Pancreas (tissue), 10 donors: Measurements from ENCODE around the gene GTF2IRD2. TPM values are rescaled to one million over a fixed set of nuclear protein-coding genes. Genes with fewer than 3 reads are reported as not detected.
"Not testable (repeated sequence)": the region's sequence is repeated elsewhere in the genome, so short reads cannot be mapped to it uniquely, and the experiment has no call there.

ENCODE experiments used
- ATAC-seq, 4 donors: fragments of 200-7000 bp; cut with Tn5 transposase; one replicate each; pipeline versions ENCODE4 v1.8.0 to v1.9.1; 2020; ENCODE audit warnings: mild to moderate bottlenecking in 4 of 4, moderate library complexity in 4 of 4
- DNase-seq, 6 donors: peaks; one replicate each; pipeline ENCODE4 v3.0.0-alpha.2; 2020
- FAIRE-seq: peaks from 2 replicates; lab custom pipeline; 2012; peaks lifted over from hg19 to GRCh38; lab: Jason Lieb, UNC
- H3K27ac ChIP-seq, 4 donors: fragments of 200-600 bp; sonication (generic); 1 replicate in 3 of 4; 2 replicates in 1 of 4; pipeline versions ENCODE4 v1.5.0 to v1.8.0; 2020
- H3K27me3 ChIP-seq, 4 donors: fragments of 200-600 bp; one replicate each; pipeline ENCODE4 v1.8.0; 2021
- H3K36me3 ChIP-seq, 3 donors: fragments of 200-600 bp; sonication (generic) in 1 of 3; one replicate each; pipeline versions ENCODE4 v1.5.0 to v1.8.0; 2020 to 2021
- H3K4me1 ChIP-seq, 3 donors: fragments of 200-600 bp; one replicate each; pipeline ENCODE4 v1.8.0; 2021
- H3K4me3 ChIP-seq, 4 donors: fragments of 200-600 bp; sonication (generic) in 2 of 4; one replicate each; pipeline versions ENCODE4 v1.5.0 to v1.8.0; 2020 to 2021
- H3K9me3 ChIP-seq, 4 donors: fragments of 200-600 bp; one replicate each; pipeline ENCODE4 v1.8.0; 2021
- WGBS, 2 donors: extraction: QIAGEN DNeasy Blood & Tissue Kit; methylation state at CpG; one replicate each; pipeline ENCODE4 v1.1.7; 2013; 5-methylcytosine and 5-hydroxymethylcytosine counted together
- intact Hi-C, 3 donors: fragments of 100-400 bp; cut with DNase I; formaldehyde crosslinking; loops; one replicate each; pipeline versions ENCODE4 v1.11.1 to v1.14.2; 2022
- polyA plus RNA-seq, 2 donors: library from polyadenylated mRNA; stranded (reverse); fragments of 200-250 nt; gene quantifications; one replicate each; pipeline ENCODE4 v1.2.3, GENCODE V29; 2013
- total RNA-seq, 6 donors: library from RNA; stranded (reverse); fragmentation: NEBNext Ultra II Directional in 4 of 6; extraction: Animal tissue kit (Norgen Biotek cat#: 25700) in 4 of 6; gene quantifications; one replicate each; pipeline versions ENCODE4 v1.2.1 to v1.2.4, GENCODE V29; 2021 to 2023
- donor health status: healthy with polysubstance abuse.
- donor health status: DM: no; HTN: no; CAD: no; lungs with moderate emphysema.
- donor health status: DM: no; HTN: no; CAD: no.
- donor health status: control.
- donor health status: control.
- donor health status: Bipolar disorder and iron deficiency.
- donor health status: DM: yes; HTN: yes; CAD: no.
- donor health status: DM: no; HTN: no; CAD: no.
- donor health status: DM: no; HTN: no; CAD: no.
- donor health status: DM: yes; HTN: yes; CAD: no.

The GTF2IRD2 gene
- total and polyA plus RNA-seq, 8 donors = 11.3 to 19.6 (median 16.8) TPM

DNA sequence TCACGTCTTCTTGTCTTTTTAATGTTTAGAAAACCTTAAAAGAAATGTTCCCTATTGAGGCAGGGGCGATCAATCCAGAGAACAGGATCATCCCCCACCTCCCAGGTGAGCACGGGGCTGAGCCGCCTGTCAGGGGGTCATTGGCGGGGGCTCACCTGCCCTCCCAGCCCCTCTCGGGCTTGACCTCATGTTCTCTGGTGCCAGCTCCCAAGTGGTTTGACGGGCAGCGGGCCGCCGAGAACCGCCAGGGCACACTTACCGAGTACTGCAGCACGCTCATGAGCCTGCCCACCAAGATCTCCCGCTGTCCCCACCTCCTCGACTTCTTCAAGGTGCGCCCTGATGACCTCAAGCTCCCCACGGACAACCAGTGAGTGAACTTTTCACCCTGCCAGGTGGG is 72.4 kb downstream of the GTF2IRD2 start:
- intact Hi-C loops, H3K4me1 ChIP-seq, H3K4me3 ChIP-seq, H3K36me3 ChIP-seq, H3K9me3 ChIP-seq, H3K27me3 ChIP-seq, FAIRE-seq, H3K27ac ChIP-seq, ATAC-seq: not testable (repeated sequence)
- DNase-seq = peak in 1 of 6 donors; percentile 43
- WGBS, 2 donors = 72 to 83% methylated on average over 9 to 12 of the region's 17 CpGs

DNA sequence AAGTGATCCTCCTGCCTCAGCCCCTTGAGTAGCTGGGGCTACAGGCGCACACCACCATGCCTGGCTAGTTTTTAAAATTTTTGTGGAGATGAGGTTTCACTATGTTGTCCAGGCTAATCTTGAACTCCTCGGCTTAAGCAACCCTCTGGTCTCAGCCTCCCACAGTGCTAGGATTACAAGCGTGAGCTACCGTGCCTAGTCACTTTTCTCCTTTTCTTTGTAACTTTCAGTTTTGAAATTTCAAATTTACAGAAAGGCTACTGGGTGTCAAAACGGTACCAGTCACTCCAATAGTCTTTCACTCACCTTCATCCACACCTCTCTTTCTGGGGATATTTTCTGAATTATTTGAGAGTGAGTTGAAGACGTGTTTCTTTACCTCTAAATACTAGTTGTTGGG is 76.3 kb downstream of the GTF2IRD2 start:
- H3K4me1 ChIP-seq, intact Hi-C loops, DNase-seq, H3K4me3 ChIP-seq, H3K27me3 ChIP-seq, H3K27ac ChIP-seq, H3K36me3 ChIP-seq, H3K9me3 ChIP-seq, FAIRE-seq, ATAC-seq: not testable (repeated sequence)
- no CpG with 5 or more reads among the region's 6 CpGs for WGBS, 2 donors

DNA sequence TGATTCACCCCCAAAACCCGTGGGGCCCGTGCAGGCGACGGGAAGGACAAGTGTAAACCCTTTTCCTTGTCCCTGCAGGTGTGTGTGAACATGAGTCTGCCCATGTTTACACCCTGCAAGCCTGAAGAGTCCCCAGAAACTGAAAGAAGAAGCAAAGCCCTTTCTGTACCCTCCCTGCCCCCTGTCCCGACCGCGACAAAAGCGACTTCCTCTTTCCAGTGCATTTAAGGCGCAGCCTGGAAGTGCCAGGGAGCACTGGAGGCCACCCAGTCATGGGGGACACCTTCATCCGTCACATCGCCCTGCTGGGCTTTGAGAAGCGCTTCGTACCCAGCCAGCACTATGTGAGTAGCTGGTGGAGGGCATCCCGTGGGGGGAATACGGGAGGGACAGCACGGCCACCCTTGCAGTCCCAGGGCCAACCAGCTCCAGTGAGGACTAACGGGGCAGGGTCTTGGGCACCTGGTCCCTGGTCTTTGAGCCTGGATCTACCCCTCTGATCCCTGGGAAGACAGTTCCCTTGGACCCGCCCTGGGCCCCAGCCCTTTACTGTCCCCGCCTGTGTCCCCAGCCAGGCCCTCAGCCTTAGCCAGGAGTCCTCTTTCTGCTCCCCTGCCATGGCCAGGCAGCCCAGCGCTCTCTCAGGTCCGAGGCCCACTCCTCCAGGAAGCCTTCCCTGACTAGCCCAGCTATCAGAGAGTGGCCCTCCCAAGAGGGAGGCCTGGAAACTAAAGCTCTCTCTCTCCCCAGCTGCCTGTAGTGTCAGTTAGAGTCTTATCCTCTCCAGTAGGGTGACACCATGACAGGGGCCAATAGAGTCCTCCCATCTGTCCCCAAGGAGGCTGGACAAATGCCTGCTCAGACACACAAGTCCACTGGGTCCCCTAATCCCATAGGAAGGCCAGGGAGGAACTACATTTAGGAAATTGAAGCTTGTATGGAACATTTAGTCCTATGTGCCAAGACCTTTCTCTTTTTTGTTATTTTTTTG is 77.3 kb downstream of the GTF2IRD2 start, which contains the start of gene NCF1:
Gene NCF1 (plus strand): TSS at position 252 of the 991 bp plus-strand sequence. CDS start 21 bp downstream, at position 273.
- H3K9me3 ChIP-seq, intact Hi-C loops, DNase-seq, H3K36me3 ChIP-seq, FAIRE-seq, H3K27me3 ChIP-seq, H3K27ac ChIP-seq, H3K4me3 ChIP-seq, H3K4me1 ChIP-seq: not testable (repeated sequence)
- peak in 3 of 4 donors; percentile 36 to 82 (median 76) for ATAC-seq
- WGBS, 2 donors = no CpG with 5 or more reads among the region's 21 CpGs

DNA sequence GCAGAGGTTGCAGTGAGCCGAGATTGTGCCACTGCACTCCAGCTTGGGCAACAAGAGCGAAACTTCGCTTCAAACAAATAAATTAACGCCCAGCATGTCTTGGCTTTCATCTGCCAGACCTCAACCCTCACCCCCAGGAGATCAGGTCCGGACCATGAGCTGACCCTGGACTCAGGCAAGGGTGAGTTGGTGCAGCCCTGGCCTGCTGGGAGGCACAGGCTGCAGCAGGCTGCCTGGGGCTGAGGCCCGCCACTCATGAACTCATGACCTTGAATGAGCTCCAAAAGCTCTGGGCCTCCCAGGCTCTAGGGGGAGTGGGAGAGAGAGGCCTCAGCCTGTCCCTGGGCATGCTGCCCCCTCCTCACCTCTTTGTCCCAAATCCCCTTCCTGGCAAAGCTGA is 79.3 kb downstream of the GTF2IRD2 start:
- H3K4me1 ChIP-seq, H3K27ac ChIP-seq, H3K36me3 ChIP-seq, FAIRE-seq, H3K9me3 ChIP-seq, intact Hi-C loops, H3K27me3 ChIP-seq, H3K4me3 ChIP-seq: not testable (repeated sequence)
- ATAC-seq = peak in 2 of 4 donors; percentile 13 to 37
- DNase-seq = peak in 1 of 6 donors; percentile 10
- 79 to 88% methylated on average over 6 of the region's 6 CpGs for WGBS, 2 donors

DNA sequence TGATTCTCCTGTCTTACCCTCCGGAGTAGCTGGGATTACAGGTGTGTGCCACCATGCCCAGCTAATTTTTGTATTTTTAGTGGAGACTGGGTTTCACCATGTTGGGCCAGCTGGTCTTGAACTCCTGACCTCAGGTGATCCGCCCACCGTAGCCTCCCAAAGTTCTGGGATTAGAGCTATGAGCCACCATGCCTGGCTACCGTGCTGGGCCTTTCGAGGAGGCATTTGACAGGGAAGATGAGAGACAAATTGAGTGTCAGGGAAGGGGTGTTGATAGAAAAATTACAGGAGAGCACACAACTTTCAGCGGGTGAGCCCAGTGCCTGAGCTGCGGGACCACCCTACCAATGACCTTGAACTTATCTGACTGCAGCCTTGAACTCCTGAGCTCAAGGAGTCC is 81.3 kb downstream of the GTF2IRD2 start:
- 76 to 91% methylated on average over 4 of the region's 7 CpGs for WGBS, 2 donors

DNA sequence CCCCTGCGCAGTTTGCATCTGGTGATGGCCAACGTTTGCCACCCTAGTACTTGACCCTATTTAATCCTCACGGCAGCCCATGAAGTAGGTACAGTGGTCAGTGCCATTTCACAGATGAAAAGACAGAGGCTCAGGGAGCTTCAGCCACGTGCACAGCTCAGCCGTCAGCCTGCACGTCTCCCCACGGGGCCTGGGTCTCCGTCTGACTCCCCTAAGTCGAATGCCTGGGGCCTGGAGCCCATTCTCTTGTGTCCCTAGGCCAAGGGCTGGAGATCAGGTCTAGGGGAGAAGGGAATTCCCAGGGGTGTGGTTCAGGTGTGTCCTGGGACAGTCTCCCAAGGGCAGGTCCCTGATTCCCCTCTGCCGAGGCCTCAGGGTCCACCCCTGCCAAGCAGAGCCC is 84.4 kb downstream of the GTF2IRD2 start:
- H3K36me3 ChIP-seq, H3K4me1 ChIP-seq, H3K9me3 ChIP-seq, FAIRE-seq, H3K4me3 ChIP-seq, H3K27ac ChIP-seq, H3K27me3 ChIP-seq, intact Hi-C loops: not testable (repeated sequence)
- ATAC-seq (peak in 1 of 4 donors; percentile 19), DNase-seq (peak in 1 of 6 donors; percentile 5)
- WGBS, 2 donors = 55 to 69% methylated on average over 8 of the region's 10 CpGs

More for the DNA sequence above, 81.3 kb downstream of the GTF2IRD2 start:
- H3K9me3 ChIP-seq, ATAC-seq, H3K27me3 ChIP-seq, H3K4me1 ChIP-seq, H3K4me3 ChIP-seq, H3K36me3 ChIP-seq, DNase-seq, H3K27ac ChIP-seq, FAIRE-seq, intact Hi-C loops: not testable (repeated sequence)

DNA sequence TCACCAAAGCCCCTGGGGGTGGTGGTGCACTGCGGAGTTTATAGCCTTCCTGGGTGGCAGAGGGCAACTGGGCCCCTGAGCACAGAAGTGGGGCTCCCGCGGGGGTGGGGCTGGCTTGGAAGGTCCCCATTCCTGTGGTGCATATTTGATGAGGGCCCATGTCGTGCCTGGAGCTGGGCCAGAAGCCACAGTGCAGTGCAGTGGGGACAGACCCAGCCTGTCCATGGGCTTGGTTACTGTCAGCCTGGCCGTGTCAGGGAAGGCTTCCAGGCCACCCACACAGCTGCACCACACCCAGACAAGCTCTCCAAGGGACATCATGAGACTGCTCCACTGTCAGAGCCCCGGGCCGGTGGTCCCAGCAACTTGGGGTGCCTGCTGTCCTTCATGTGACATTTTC is 84.9 kb downstream of the GTF2IRD2 start:
- H3K4me1 ChIP-seq, DNase-seq, intact Hi-C loops, H3K9me3 ChIP-seq, H3K27me3 ChIP-seq, FAIRE-seq, H3K4me3 ChIP-seq, H3K36me3 ChIP-seq, H3K27ac ChIP-seq: not testable (repeated sequence)
- peak in 3 of 4 donors; percentile 20 to 50 (median 33) for ATAC-seq
- WGBS, 2 donors = no CpG with 5 or more reads among the region's 7 CpGs

DNA sequence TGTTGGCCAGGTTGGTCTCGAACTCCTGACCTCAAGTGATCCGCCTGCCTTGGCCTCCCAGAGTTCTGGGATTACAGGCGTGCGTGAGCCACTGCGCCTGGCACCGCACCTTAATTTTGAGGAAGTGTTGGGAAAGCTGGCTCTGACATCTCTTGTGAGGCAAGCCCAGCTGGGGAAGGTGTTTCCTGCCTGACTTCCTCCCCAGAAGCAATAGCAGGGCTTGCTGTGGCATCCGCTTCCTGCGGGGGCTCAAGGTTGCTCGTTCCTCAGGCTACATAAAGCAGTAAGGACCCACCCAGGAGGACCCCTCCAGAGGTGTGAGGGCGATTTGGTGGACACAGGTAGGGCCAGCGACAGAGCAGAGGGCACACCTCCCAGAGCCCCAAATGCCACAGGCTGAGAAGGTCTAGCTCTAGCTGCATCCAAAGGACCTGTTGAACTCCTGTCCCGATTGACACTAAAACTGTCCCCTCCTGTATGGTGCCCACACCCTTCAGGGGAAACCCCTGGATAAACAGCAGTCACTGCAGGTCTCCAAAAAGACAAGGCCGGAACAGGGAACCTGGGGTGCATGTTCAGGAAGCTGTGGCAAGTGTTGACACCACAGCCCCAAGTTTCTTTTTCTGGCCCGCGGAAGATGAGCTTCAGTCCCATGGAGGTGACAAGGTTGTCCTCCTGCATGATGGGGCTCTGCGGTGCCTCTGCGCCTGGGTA is 86.0 kb downstream of the GTF2IRD2 start:
- H3K4me1 ChIP-seq, H3K9me3 ChIP-seq, H3K36me3 ChIP-seq, H3K27ac ChIP-seq, H3K27me3 ChIP-seq, FAIRE-seq, H3K4me3 ChIP-seq, intact Hi-C loops, DNase-seq: not testable (repeated sequence)
- ATAC-seq = peak in 3 of 4 donors; percentile 23 to 46 (median 33)
- WGBS, 2 donors = no CpG with 5 or more reads among the region's 17 CpGs

DNA sequence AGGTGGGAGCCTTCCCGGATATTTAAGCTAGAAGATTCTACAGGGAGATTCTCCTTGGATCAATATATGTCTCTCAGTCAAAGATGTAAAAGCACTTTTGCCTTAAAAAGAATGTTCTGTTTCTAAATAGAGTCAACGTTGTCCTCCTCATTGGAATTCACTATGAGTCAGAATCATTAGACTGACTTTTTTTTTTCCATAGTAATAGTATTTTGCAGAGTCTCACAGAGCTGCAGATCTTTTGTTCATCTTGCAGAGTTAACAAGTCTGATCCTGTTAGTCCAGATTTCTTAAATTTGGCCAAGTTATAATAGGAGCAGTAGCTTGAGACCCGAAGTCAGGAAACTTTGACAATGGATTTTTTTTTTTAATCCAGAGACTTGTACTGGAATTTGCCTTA is 92.4 kb downstream of the GTF2IRD2 start:
- H3K4me1 ChIP-seq, intact Hi-C loops, H3K27ac ChIP-seq, H3K9me3 ChIP-seq, H3K4me3 ChIP-seq, H3K36me3 ChIP-seq, DNase-seq, FAIRE-seq, H3K27me3 ChIP-seq: not testable (repeated sequence)
- ATAC-seq = peak in 1 of 4 donors; percentile 22
- no CpG with 5 or more reads among the region's 3 CpGs for WGBS, 2 donors

DNA sequence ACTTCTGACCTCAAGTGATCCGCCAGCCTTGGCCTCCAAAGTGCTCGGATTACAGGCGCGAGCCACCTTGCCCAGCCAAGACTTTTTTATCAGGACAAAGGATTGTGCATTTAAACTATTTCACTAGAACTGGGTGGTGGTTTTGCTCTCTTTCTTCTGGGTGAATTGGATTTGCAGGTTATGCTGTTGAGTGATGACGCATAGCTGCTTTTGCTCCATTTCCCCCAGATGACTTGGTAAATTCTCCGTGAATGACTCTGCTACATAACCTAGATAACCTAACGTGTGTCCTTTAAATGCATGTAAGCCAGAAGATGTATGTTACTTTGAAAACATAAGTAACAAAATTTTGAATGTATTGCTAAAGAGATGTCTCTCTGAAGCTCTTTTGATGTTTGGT is 93.1 kb downstream of the GTF2IRD2 start:
- H3K4me1 ChIP-seq, ATAC-seq, FAIRE-seq, DNase-seq, H3K27me3 ChIP-seq, intact Hi-C loops, H3K4me3 ChIP-seq, H3K27ac ChIP-seq, H3K36me3 ChIP-seq, H3K9me3 ChIP-seq: not testable (repeated sequence)
- WGBS, 2 donors = no CpG with 5 or more reads among the region's 7 CpGs

DNA sequence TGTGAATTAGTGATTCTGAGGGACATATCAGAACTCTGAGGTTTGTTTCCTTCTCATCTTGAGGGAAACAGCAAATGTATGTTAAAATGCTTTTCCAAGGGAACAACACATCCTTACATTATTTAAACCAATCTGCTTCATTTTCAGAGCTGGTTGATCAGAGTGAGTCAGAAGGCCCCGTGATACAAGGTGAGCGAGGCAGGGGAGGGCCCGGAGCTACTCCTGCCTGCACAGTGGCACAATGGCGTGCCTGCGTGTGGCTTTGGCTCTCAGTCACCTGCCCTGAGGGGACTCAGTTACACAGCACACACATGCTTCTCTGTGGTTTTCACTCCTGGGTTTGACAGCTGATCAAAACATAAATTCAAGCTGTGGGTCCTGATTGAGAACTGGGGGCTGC is 94.7 kb downstream of the GTF2IRD2 start:
- intact Hi-C loops, FAIRE-seq, H3K27ac ChIP-seq, H3K9me3 ChIP-seq, ATAC-seq, DNase-seq, H3K4me3 ChIP-seq, H3K27me3 ChIP-seq, H3K4me1 ChIP-seq, H3K36me3 ChIP-seq: not testable (repeated sequence)
- WGBS, 2 donors = no CpG with 5 or more reads among the region's 5 CpGs
